ACHN (cell line): ENCODE data around the gene IGSF9.

Experiments used
- DNase-seq: peaks from one replicate; pipeline ENCODE4 v3.0.0-alpha.2; 2015
- in situ Hi-C: cut with HindIII; loops from 2 replicates; pipeline ENCODE4 v1.10.0; 2017; ENCODE audit warnings: low sequenced_read_pairs, low pct_ligation_motif_present, low pct_unique_long_range_greater_than_20kb

Gene IGSF9

GRCh38 chr1:159978107-159978398 is 32.6 kb upstream of the IGSF9 start:
- in situ Hi-C loops, result no loop called here
- no peak for DNase-seq

- in situ Hi-C loops, result no loop called here
- DNase-seq, result no peak
Observed at GRCh38 chr1:159977364-159978106, 32.1 kb upstream of the IGSF9 start.

GRCh38 chr1:159974350-159974965 is 29.0 kb upstream of the IGSF9 start:
- in situ Hi-C loops, result no loop called here
- DNase-seq, result no peak

- in situ Hi-C loops, result no loop called here
- no peak for DNase-seq
Observed at GRCh38 chr1:159973350-159973940, 28.0 kb upstream of the IGSF9 start.

GRCh38 chr1:159972443-159973205 is 27.2 kb upstream of the IGSF9 start:
- in situ Hi-C loops, result no loop called here
- no peak for DNase-seq

- in situ Hi-C loops, result no loop called here
- no peak for DNase-seq
Observed at GRCh38 chr1:159970932-159971342, 25.5 kb upstream of the IGSF9 start.

GRCh38 chr1:159968901-159969300 is 23.5 kb upstream of the IGSF9 start:
- in situ Hi-C loops, result no loop called here
- DNase-seq, result no peak

- no peak for DNase-seq
- in situ Hi-C loops, result no loop called here
Observed at GRCh38 chr1:159965263-159965662, 19.9 kb upstream of the IGSF9 start.

GRCh38 chr1:159964144-159964543 is 18.7 kb upstream of the IGSF9 start:
- in situ Hi-C loops, result no loop called here
- DNase-seq, result no peak

- no peak for DNase-seq
- in situ Hi-C loops, result no loop called here
Observed at GRCh38 chr1:159962176-159962575, 16.8 kb upstream of the IGSF9 start.

GRCh38 chr1:159961636-159962035 is 16.2 kb upstream of the IGSF9 start:
- in situ Hi-C loops, result no loop called here

GRCh38 chr1:159960721-159961381 is 15.4 kb upstream of the IGSF9 start:
- DNase-seq, result no peak
- in situ Hi-C loops, result no loop called here

More at GRCh38 chr1:159961636-159962035, 16.2 kb upstream of the IGSF9 start:
- no peak for DNase-seq

- DNase-seq, result no peak
- in situ Hi-C loops, result no loop called here
Observed at GRCh38 chr1:159959451-159959850, 14.0 kb upstream of the IGSF9 start.

GRCh38 chr1:159958719-159959380 is 13.4 kb upstream of the IGSF9 start:
- DNase-seq, result no peak
- in situ Hi-C loops, result no loop called here

- in situ Hi-C loops, result no loop called here
- no peak for DNase-seq
Observed at GRCh38 chr1:159957824-159958268, 12.4 kb upstream of the IGSF9 start.

- DNase-seq, result no peak
- in situ Hi-C loops, result no loop called here
Observed at GRCh38 chr1:159955456-159955855, 10.0 kb upstream of the IGSF9 start.

GRCh38 chr1:159953536-159954515 is 8.4 kb upstream of the IGSF9 start, which contains the start of gene SLAMF9:
TSS of gene SLAMF9 (minus strand) at chr1:159954237. CDS start at chr1:159954137, 100 bp downstream.
- in situ Hi-C loops, result no loop called here
- DNase-seq, result no peak
